ENCODE data around the gene OR6J1. TPM values are rescaled to one million over a fixed set of nuclear protein-coding genes. Genes with fewer than 3 reads are reported as not detected.
"Not testable (repeated sequence)": the region's sequence is repeated elsewhere in the genome, so short reads cannot be mapped to it uniquely, and the experiment has no call there.

Gene OR6J1
- total and polyA plus RNA-seq, 8 donors: not detected

DNA sequence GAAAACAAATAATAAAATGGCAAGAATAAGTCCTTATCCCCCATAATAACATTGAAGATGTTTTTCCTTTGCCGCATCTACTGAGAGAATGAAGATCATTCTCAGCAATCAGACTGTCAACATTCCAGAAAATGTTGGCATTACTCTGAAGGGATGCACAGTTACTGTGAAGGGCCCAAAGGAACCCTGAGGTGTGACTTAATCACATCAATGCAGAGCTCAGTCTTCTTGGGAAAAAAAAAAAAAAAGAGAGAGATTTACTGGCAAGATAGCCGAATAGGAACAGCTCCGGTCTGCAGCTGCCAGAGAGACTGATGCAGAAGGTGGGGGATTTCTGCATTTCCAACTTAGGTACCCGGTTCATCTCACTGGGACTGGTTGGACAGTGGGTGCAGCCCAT lies 41.3 kb upstream of the OR6J1 start:
- H3K9me3 ChIP-seq: peaks cover 0 to 5% (median 0%) of the 10 kb centered on the region in 4 donors
- 46 to 62% (median 56%) methylated on average over 4 of the region's 4 CpGs for WGBS, 5 donors
- no peaks in the 10 kb centered on the region for H3K36me3 ChIP-seq
- intact Hi-C loops (cut with DNase I; ENCODE audit: low total_unique reads): no loop called here
- DNase-seq: no peak
- no peaks in the 10 kb centered on the region for H3K4me1 ChIP-seq
- no peak overlapping the region for H3K27ac ChIP-seq
- H3K4me3 ChIP-seq: no peak overlapping the region
- TF ChIP-seq, protein P1, sequence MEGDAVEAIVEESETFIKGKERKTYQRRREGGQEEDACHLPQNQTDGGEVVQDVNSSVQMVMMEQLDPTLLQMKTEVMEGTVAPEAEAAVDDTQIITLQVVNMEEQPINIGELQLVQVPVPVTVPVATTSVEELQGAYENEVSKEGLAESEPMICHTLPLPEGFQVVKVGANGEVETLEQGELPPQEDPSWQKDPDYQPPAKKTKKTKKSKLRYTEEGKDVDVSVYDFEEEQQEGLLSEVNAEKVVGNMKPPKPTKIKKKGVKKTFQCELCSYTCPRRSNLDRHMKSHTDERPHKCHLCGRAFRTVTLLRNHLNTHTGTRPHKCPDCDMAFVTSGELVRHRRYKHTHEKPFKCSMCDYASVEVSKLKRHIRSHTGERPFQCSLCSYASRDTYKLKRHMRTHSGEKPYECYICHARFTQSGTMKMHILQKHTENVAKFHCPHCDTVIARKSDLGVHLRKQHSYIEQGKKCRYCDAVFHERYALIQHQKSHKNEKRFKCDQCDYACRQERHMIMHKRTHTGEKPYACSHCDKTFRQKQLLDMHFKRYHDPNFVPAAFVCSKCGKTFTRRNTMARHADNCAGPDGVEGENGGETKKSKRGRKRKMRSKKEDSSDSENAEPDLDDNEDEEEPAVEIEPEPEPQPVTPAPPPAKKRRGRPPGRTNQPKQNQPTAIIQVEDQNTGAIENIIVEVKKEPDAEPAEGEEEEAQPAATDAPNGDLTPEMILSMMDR (IDR thresholded peaks at IDR 0.05): no peak
- TF ChIP-seq POLR2AphosphoS5 (IDR thresholded peaks at IDR 0.05): no peak
- TF ChIP-seq EP300 (IDR thresholded peaks at IDR 0.05): no peak
- no peak for TF ChIP-seq POLR2A (IDR thresholded peaks at IDR 0.05)
- H3K27me3 ChIP-seq: no peaks in the 10 kb centered on the region

DNA sequence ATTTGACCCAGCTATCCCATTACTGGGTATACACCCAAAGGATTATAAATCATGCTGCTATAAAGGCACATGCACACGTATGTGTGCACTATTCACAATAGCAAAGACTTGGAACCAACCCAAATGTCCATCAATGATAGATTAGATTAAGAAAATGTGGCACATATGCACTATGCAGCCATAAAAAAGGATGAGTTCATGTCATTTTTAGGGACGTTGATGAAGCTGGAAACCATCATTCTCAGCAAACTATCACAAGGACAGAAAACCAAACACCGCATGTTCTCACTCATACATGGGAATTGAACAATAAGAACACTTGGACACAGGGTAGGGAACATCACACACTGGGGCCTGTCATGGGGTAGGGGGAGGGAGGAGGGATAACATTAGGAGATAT lies 39.3 kb upstream of the OR6J1 start:
- H3K27me3 ChIP-seq; H3K27ac ChIP-seq; intact Hi-C loops (cut with DNase I; ENCODE audit: low total_unique reads); H3K4me1 ChIP-seq; H3K4me3 ChIP-seq; H3K9me3 ChIP-seq; DNase-seq; H3K36me3 ChIP-seq: not testable (repeated sequence)
- 60 to 76% (median 65%) methylated on average over 3 of the region's 3 CpGs for WGBS, 5 donors

DNA sequence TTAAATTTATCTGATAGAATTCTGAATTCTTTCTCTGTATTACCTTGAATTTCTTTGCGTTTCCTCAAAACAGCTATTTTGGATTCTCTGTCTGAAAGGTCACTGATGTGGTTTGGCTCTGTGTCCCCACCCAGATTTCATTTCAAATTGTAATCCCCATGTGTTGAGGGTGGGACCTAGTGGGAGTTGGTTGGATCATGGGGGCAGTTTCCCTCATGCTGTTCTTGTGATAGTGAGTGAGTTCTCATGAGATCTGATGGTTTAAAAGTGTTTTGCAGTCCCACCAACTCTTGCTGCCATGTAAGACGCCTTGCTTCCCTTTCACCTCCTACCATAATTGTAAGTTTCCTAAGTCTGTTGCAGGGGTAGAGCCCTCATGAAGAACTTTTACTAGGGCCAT lies 34.1 kb upstream of the OR6J1 start:
- no peaks in the 10 kb centered on the region for H3K9me3 ChIP-seq
- DNase-seq: no peak
- TF ChIP-seq POLR2AphosphoS5 (IDR thresholded peaks at IDR 0.05) (no peak), EP300 (IDR thresholded peaks at IDR 0.05) (no peak), POLR2A (IDR thresholded peaks at IDR 0.05) (no peak)
- TF ChIP-seq, protein P1 (IDR thresholded peaks at IDR 0.05): no peak
- no peak overlapping the region for H3K4me3 ChIP-seq
- no peaks in the 10 kb centered on the region for H3K4me1 ChIP-seq
- 94 to 99% (median 95%) methylated on average over 2 of the region's 2 CpGs for WGBS, 5 donors
- intact Hi-C loops (cut with DNase I; ENCODE audit: low total_unique reads): no loop called here
- no peaks in the 10 kb centered on the region for H3K36me3 ChIP-seq
- no peak overlapping the region for H3K27ac ChIP-seq
- H3K27me3 ChIP-seq: peaks cover 0 to 12% (median 0%) of the 10 kb centered on the region in 3 donors

DNA sequence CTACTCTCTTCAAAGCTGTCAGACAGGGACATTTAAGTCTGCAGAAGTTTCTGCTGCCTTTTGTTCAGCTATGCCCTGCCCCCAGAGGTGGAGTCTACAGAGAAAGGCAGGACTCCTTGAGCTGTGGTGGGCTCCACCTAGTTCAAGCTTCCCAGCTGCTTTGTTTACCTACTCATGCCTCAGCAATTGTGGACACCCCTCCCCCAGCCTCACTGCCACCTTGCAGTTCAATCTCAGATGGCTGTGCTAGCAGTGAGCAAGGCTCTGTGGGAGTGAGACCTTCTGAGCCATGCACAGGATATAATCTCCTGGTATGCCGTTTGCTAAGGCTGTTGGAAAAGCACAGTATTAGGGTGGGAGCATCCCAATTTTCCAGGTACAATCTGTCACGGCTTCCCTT lies 33.4 kb upstream of the OR6J1 start:
- H3K27me3 ChIP-seq: peaks cover 0 to 12% (median 0%) of the 10 kb centered on the region in 3 donors
- intact Hi-C loops (cut with DNase I; ENCODE audit: low total_unique reads); H3K4me1 ChIP-seq; H3K27ac ChIP-seq; H3K4me3 ChIP-seq; H3K36me3 ChIP-seq; H3K9me3 ChIP-seq: not testable (repeated sequence)
- 42 to 78% (median 50%) methylated on average over 2 of the region's 2 CpGs for WGBS, 5 donors
- DNase-seq: peak in 1 of 2 donors; percentile 14

DNA sequence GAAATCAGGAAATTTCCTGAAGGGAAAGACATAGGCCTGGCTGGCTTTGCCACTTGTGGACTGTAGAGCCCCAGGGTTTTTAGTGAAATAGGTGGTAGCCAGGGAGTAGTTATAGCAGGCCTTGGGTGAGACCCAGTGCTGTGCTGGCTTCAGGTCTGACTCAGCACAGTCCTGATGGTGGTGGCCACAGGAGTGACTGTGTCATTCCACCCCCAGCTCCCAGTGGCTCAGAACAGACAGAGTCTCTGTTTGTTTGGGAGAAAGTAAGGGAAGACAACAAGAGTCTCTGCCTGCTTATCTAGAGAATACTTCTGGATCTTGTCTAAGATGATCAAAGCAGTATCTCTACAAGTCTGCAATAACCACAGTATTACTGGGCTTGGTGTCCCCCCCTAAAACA lies 27.5 kb upstream of the OR6J1 start:
- H3K27me3 ChIP-seq: no peaks in the 10 kb centered on the region
- H3K27ac ChIP-seq: no peak overlapping the region
- no peak for DNase-seq
- H3K4me1 ChIP-seq: no peaks in the 10 kb centered on the region
- no peak overlapping the region for H3K4me3 ChIP-seq
- TF ChIP-seq EP300 (IDR thresholded peaks at IDR 0.05) (no peak), POLR2A (IDR thresholded peaks at IDR 0.05) (no peak), POLR2AphosphoS5 (IDR thresholded peaks at IDR 0.05) (no peak)
- TF ChIP-seq, protein P1 (IDR thresholded peaks at IDR 0.05): no peak
- intact Hi-C loops (cut with DNase I; ENCODE audit: low total_unique reads): no loop called here
- no peaks in the 10 kb centered on the region for H3K36me3 ChIP-seq
- H3K9me3 ChIP-seq: no peaks in the 10 kb centered on the region

DNA sequence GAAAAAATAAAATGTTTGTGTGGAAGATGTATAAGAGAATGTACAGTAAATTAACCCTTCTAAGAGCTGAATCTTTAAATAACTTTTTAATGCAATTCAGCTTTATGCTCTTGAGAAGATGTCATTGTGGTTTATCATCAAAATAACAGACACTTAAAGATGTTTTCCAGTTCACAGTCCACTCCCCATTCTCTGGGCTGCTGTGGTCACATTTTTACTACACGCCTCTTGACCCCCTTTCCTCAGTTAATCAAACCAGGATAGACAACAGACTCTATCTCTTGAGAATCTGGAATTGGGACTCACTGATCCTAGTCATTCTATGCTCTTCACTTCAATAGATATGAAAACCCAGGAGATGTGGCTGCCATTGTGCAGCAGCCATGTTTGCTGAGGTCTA lies 24.7 kb upstream of the OR6J1 start:
- H3K4me3 ChIP-seq: no peak overlapping the region
- no peaks in the 10 kb centered on the region for H3K36me3 ChIP-seq
- H3K9me3 ChIP-seq: no peaks in the 10 kb centered on the region
- peak overlapping the region in 1 of 5 donors; percentile 12 for H3K27ac ChIP-seq
- no peaks in the 10 kb centered on the region for H3K27me3 ChIP-seq
- WGBS, 5 donors: 69 to 90% (median 83%) methylated on average over 1 of the region's 1 CpG
- intact Hi-C loops (cut with DNase I; ENCODE audit: low total_unique reads): no loop called here
- H3K4me1 ChIP-seq: no peaks in the 10 kb centered on the region
- DNase-seq: no peak
- TF ChIP-seq, protein P1 (IDR thresholded peaks at IDR 0.05): no peak
- no peak for TF ChIP-seq EP300 (IDR thresholded peaks at IDR 0.05)
- TF ChIP-seq POLR2AphosphoS5 (IDR thresholded peaks at IDR 0.05): no peak
